Activated CD8-positive, alpha-beta T cell treated with anti-CD3 and anti-CD28 coated beads for 36 hours (primary cell): ENCODE results near the gene BNC2. TPM values are rescaled to one million over a fixed set of nuclear protein-coding genes. Genes with fewer than 3 reads are reported as not detected.

ENCODE experiments used
- ATAC-seq: fragments of 200-7000 bp; cut with Tn5 transposase; one replicate; pipeline ENCODE4 v1.10.0; 2021; ENCODE audit warnings: mild to moderate bottlenecking, moderate library complexity
- CTCF ChIA-PET: fragments of 350-600 bp; sonication (Branson Sonifier 250); formaldehyde crosslinking; loops from one replicate; lab custom pipeline; 2021; ENCODE audit warnings: antibody characterized with exemption; lab: Charles Lee
- POLR2A ChIA-PET: fragments of 350-600 bp; sonication (Branson Sonifier 250); formaldehyde crosslinking; loops from one replicate; lab custom pipeline; 2021; ENCODE audit warnings: antibody characterized with exemption; lab: Charles Lee
- DNase-seq: peaks from one replicate; pipeline ENCODE4 v3.0.0-alpha.2; 2020
- H3K27ac Mint-ChIP-seq: one replicate; pipeline ENCODE4 v1.8.0; 2021; ENCODE audit warnings: mild to moderate bottlenecking, mixed read lengths
- H3K27me3 Mint-ChIP-seq: one replicate; pipeline ENCODE4 v1.8.0; 2021; ENCODE audit warnings: mixed read lengths
- H3K36me3 Mint-ChIP-seq: one replicate; pipeline ENCODE4 v1.8.0; 2021; ENCODE audit warnings: low read depth, mixed read lengths
- H3K4me1 Mint-ChIP-seq: one replicate; pipeline ENCODE4 v1.8.0; 2021; ENCODE audit warnings: low read depth, mixed read lengths
- H3K4me3 Mint-ChIP-seq: one replicate; pipeline ENCODE4 v1.8.0; 2021; ENCODE audit warnings: mild to moderate bottlenecking, moderate library complexity, mixed read lengths
- H3K9me3 Mint-ChIP-seq: one replicate; pipeline ENCODE4 v1.8.0; 2021; ENCODE audit warnings: mixed read lengths
- CTCF ChIP-seq: fragments of 200-600 bp; IDR thresholded peaks from one replicate; pipeline ENCODE4 v1.8.0; 2022; ENCODE audit warnings: antibody characterized with exemption, mild to moderate bottlenecking
- intact Hi-C: fragments of 100-400 bp; cut with micrococcal nuclease; formaldehyde crosslinking; loops from one replicate; pipeline ENCODE4 v1.10.0; 2022
- total RNA-seq, 2 experiments: library from RNA; stranded (reverse); gene quantifications; one replicate each; pipeline ENCODE4 v1.2.3, GENCODE V29; 2021

BNC2 gene
- total RNA-seq, 2 experiments from 2014 or later, result not detected

- Mint-ChIP-seq H3K4me1 (no peaks in the 10 kb centered on the region), H3K9me3 (no peaks in the 10 kb centered on the region), H3K36me3 (no peaks in the 10 kb centered on the region), H3K27me3 (peaks cover 3% of the 10 kb centered on the region), H3K4me3 (no peak overlapping the region), H3K27ac (no peak overlapping the region)
- intact Hi-C loops, result no loop called here
- no peak for TF ChIP-seq CTCF
- ChIA-PET POLR2A (no interaction called here), CTCF (no interaction called here)
- no peak for ATAC-seq
- no peak for DNase-seq
Observed at GRCh38 chr9:16571127-16571802, 299.2 kb downstream of the BNC2 start.

- ChIA-PET CTCF (no interaction called here), POLR2A (no interaction called here)
- no peaks in the 10 kb centered on the region for H3K9me3 Mint-ChIP-seq
- no peak overlapping the region for H3K27ac Mint-ChIP-seq
- H3K4me1 Mint-ChIP-seq, result no peaks in the 10 kb centered on the region
- no peak overlapping the region for H3K4me3 Mint-ChIP-seq
- ATAC-seq, result no peak
- no peaks in the 10 kb centered on the region for H3K27me3 Mint-ChIP-seq
- no peak for DNase-seq
- intact Hi-C loops, result no loop called here
- no peaks in the 10 kb centered on the region for H3K36me3 Mint-ChIP-seq
- TF ChIP-seq CTCF, result no peak
Observed at GRCh38 chr9:16563446-16563845, 307.0 kb downstream of the BNC2 start.

- DNase-seq (no peak), ATAC-seq (no peak)
- no peaks in the 10 kb centered on the region for H3K4me1 Mint-ChIP-seq
- H3K4me3 Mint-ChIP-seq, result no peak overlapping the region
- no peak overlapping the region for H3K27ac Mint-ChIP-seq
- no peaks in the 10 kb centered on the region for H3K36me3 Mint-ChIP-seq
- TF ChIP-seq CTCF, result no peak
- no peaks in the 10 kb centered on the region for H3K27me3 Mint-ChIP-seq
- intact Hi-C loops, result no loop called here
- no peaks in the 10 kb centered on the region for H3K9me3 Mint-ChIP-seq
- POLR2A ChIA-PET, result no interaction called here
- CTCF ChIA-PET, result no interaction called here
Observed at GRCh38 chr9:16561121-16561520, 309.3 kb downstream of the BNC2 start.

- no peak for TF ChIP-seq CTCF
- Mint-ChIP-seq H3K27me3 (no peaks in the 10 kb centered on the region), H3K4me1 (no peaks in the 10 kb centered on the region), H3K9me3 (no peaks in the 10 kb centered on the region), H3K36me3 (no peaks in the 10 kb centered on the region), H3K4me3 (no peak overlapping the region), H3K27ac (no peak overlapping the region)
- DNase-seq, result no peak
- ChIA-PET CTCF (no interaction called here), POLR2A (no interaction called here)
- no peak for ATAC-seq
- intact Hi-C loops, result no loop called here
Observed at GRCh38 chr9:16559418-16560188, 310.9 kb downstream of the BNC2 start.

- no peak overlapping the region for H3K4me3 Mint-ChIP-seq
- POLR2A ChIA-PET, result no interaction called here
- no peak for TF ChIP-seq CTCF
- CTCF ChIA-PET, result no interaction called here
- H3K36me3 Mint-ChIP-seq, result no peaks in the 10 kb centered on the region
- intact Hi-C loops, result no loop called here
- H3K9me3 Mint-ChIP-seq, result no peaks in the 10 kb centered on the region
- ATAC-seq (no peak), DNase-seq (no peak)
- no peaks in the 10 kb centered on the region for H3K27me3 Mint-ChIP-seq
- no peaks in the 10 kb centered on the region for H3K4me1 Mint-ChIP-seq
- H3K27ac Mint-ChIP-seq, result no peak overlapping the region
Observed at GRCh38 chr9:16555802-16556201, 314.7 kb downstream of the BNC2 start.
